OCI-LY1 (cell line): ENCODE results near the gene GRB10.

Experiments used
- H2AFZ ChIP-seq: fragments of 200-600 bp; sonication (generic), shearing (Covaris generic); 2 replicates; pipeline ENCODE4 v1.6.0; 2014; ENCODE audit warnings: antibody characterized with exemption, mild to moderate bottlenecking, low read length
- H3F3A ChIP-seq: fragments of 200-600 bp; sonication (generic), shearing (Covaris generic); 2 replicates; pipeline ENCODE4 v1.6.0; 2014; ENCODE audit warnings: mild to moderate bottlenecking, antibody characterized with exemption, low read length, moderate library complexity; ENCODE audit not compliant: insufficient read depth
- H3K27ac ChIP-seq: fragments of 200-600 bp; sonication (generic); 2 replicates; pipeline ENCODE4 v1.5.1; 2014; ENCODE audit warnings: low read length, mixed run types, mild to moderate bottlenecking, low read depth; ENCODE audit not compliant: poor library complexity, severe bottlenecking
- H3K27me3 ChIP-seq: fragments of 200-600 bp; sonication (generic); 2 replicates; pipeline ENCODE4 v1.6.0; 2014; ENCODE audit warnings: antibody characterized with exemption, mild to moderate bottlenecking, low read length, moderate library complexity; ENCODE audit not compliant: insufficient read depth
- H3K36me3 ChIP-seq: fragments of 200-600 bp; sonication (generic); 2 replicates; pipeline ENCODE4 v1.6.1; 2014; ENCODE audit warnings: mild to moderate bottlenecking, antibody characterized with exemption, low read length, moderate library complexity, mixed read lengths; ENCODE audit not compliant: insufficient read depth
- H3K4me1 ChIP-seq: fragments of 200-600 bp; sonication (generic); 2 replicates; pipeline ENCODE4 v1.5.1; 2014; ENCODE audit warnings: mild to moderate bottlenecking, low read length, moderate library complexity; ENCODE audit not compliant: insufficient read depth, severe bottlenecking
- H3K4me2 ChIP-seq: fragments of 200-600 bp; sonication (generic), shearing (Covaris generic); 2 replicates; pipeline ENCODE4 v1.6.1; 2014; ENCODE audit warnings: low read length
- H3K4me3 ChIP-seq: fragments of 200-600 bp; sonication (generic); 2 replicates; pipeline ENCODE4 v1.5.1; 2014; ENCODE audit warnings: low read length, low read depth, mild to moderate bottlenecking, mixed read lengths; ENCODE audit not compliant: poor library complexity, severe bottlenecking
- H3K79me2 ChIP-seq: fragments of 200-600 bp; shearing (Covaris generic); 2 replicates; pipeline ENCODE4 v1.6.1; 2016; ENCODE audit warnings: mixed run types, low read length, mixed read lengths; ENCODE audit not compliant: insufficient read depth
- H3K9ac ChIP-seq: fragments of 200-600 bp; sonication (generic), shearing (Covaris generic); 2 replicates; pipeline ENCODE4 v1.6.1; 2014; ENCODE audit warnings: mild to moderate bottlenecking, low read length, mixed read lengths
- H3K9me2 ChIP-seq: fragments of 200-600 bp; sonication (generic), shearing (Covaris generic); 2 replicates; pipeline ENCODE4 v1.6.1; 2014; ENCODE audit warnings: low read depth, mild to moderate bottlenecking, low read length, mixed read lengths
- H3K9me3 ChIP-seq: fragments of 200-600 bp; shearing (Covaris generic); 2 replicates; pipeline ENCODE4 v1.6.1; 2014; ENCODE audit warnings: low read length, mixed read lengths
- H4K20me1 ChIP-seq: fragments of 200-600 bp; sonication (generic), shearing (Covaris generic); 2 replicates; pipeline ENCODE4 v1.6.0; 2016; ENCODE audit warnings: mild to moderate bottlenecking, low read length; ENCODE audit not compliant: insufficient read depth
- EZH2 ChIP-seq: fragments of 200-600 bp; sonication (generic), shearing (Covaris generic); IDR thresholded peaks from 2 replicates; pipeline ENCODE4 v1.8.0; 2017; ENCODE audit warnings: borderline replicate concordance, mixed run types, mild to moderate bottlenecking, antibody characterized with exemption, low read length, moderate library complexity, mixed read lengths
- TF ChIP-seq, protein P1 (sequence below): fragments of 200-600 bp; sonication (generic), shearing (Covaris generic); IDR thresholded peaks from 2 replicates; pipeline ENCODE4 v1.5.1; 2017; ENCODE audit warnings: mild to moderate bottlenecking, antibody characterized with exemption, low read length, moderate library complexity, mixed read lengths

The GRB10 gene

GRCh38 chr7:50711271-50712175 is 71.2 kb downstream of the GRB10 start:
- no peaks in the 10 kb centered on the region for H4K20me1 ChIP-seq
- H3K27ac ChIP-seq = no peak overlapping the region
- no peaks in the 10 kb centered on the region for H3K79me2 ChIP-seq

DNA sequence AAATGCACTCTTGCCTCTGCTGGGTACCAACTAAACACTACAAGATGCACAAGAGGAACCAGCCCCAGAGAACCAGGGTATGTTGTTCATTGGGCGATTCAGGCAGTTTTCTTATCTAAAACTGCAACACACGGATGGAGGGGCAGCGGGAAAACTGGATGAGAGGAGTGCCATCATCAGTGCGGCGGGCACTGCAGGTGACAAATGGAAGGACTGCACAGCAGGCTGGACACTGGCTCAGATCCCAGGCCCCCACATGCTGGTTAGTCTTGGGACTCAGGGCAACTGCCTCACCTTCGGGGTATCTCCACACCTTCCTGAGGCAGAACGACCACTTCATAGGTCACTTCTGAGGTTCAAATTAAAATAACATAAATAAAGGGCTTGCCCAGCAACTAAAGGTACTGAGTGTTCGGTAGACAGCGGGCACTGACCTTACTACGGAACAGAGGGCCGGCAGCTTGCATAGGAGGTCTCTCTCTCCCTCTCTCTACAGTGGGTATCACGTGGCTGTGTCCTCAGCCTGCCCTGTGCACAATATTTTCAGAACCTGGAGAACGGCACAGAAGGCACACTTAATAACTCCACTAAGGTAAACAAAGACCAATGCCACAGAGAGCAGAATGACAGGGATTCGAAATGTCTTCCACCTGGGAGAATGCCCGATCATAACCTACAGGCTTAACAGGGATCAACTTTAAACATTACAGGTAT is 72.1 kb downstream of the GRB10 start:
- Histone ChIP-seq H3K9ac (no peak overlapping the region), H3K79me2 (no peaks in the 10 kb centered on the region), H3K4me2 (no peak overlapping the region), H3K27ac (no peak overlapping the region), H3K4me1 (no peaks in the 10 kb centered on the region), H3K4me3 (no peak overlapping the region), H3K9me2 (no peaks in the 10 kb centered on the region), H2AFZ (no peak overlapping the region), H3K27me3 (no peaks in the 10 kb centered on the region), H3K36me3 (no peaks in the 10 kb centered on the region), H4K20me1 (no peaks in the 10 kb centered on the region), H3F3A (no peaks in the 10 kb centered on the region), H3K9me3 (no peaks in the 10 kb centered on the region)
- TF ChIP-seq, protein P1, sequence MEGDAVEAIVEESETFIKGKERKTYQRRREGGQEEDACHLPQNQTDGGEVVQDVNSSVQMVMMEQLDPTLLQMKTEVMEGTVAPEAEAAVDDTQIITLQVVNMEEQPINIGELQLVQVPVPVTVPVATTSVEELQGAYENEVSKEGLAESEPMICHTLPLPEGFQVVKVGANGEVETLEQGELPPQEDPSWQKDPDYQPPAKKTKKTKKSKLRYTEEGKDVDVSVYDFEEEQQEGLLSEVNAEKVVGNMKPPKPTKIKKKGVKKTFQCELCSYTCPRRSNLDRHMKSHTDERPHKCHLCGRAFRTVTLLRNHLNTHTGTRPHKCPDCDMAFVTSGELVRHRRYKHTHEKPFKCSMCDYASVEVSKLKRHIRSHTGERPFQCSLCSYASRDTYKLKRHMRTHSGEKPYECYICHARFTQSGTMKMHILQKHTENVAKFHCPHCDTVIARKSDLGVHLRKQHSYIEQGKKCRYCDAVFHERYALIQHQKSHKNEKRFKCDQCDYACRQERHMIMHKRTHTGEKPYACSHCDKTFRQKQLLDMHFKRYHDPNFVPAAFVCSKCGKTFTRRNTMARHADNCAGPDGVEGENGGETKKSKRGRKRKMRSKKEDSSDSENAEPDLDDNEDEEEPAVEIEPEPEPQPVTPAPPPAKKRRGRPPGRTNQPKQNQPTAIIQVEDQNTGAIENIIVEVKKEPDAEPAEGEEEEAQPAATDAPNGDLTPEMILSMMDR = no peak
- no peak for TF ChIP-seq EZH2

More at GRCh38 chr7:50711271-50712175, 71.2 kb downstream of the GRB10 start:
- Histone ChIP-seq H3K9me3 (no peaks in the 10 kb centered on the region), H3K9me2 (no peaks in the 10 kb centered on the region), H3K4me1 (no peaks in the 10 kb centered on the region), H3F3A (no peaks in the 10 kb centered on the region), H3K4me3 (no peak overlapping the region), H2AFZ (no peak overlapping the region), H3K4me2 (no peak overlapping the region), H3K9ac (no peak overlapping the region), H3K27me3 (no peaks in the 10 kb centered on the region), H3K36me3 (no peaks in the 10 kb centered on the region)
- no peak for TF ChIP-seq EZH2
- TF ChIP-seq, protein P1 = no peak

DNA sequence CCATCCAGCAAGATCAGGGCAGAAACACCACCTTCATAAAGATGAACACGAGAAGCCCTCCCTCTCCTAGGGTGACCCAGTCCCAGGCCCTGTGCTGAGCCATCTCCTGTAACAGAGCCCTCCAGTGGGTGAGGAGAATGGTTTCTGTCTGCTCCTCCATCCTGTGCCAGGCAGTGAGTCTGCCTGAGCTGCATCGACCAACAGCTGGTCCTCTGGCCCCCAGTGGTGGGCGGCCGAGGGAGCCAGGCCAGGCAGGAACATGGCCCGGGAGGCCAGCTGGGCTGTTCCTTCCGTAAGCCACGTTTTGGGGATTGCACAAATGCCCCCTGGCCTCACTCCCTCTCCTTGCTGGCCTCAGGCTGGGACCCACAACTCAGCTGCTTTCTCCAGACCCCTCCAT is 73.5 kb downstream of the GRB10 start:
- Histone ChIP-seq H2AFZ (no peak overlapping the region), H3K9ac (no peak overlapping the region), H3K4me1 (no peaks in the 10 kb centered on the region), H3K27ac (no peak overlapping the region), H3F3A (no peaks in the 10 kb centered on the region), H3K79me2 (no peaks in the 10 kb centered on the region), H3K4me2 (no peak overlapping the region), H3K4me3 (no peak overlapping the region), H3K9me2 (no peaks in the 10 kb centered on the region), H3K36me3 (no peaks in the 10 kb centered on the region), H3K9me3 (no peaks in the 10 kb centered on the region), H4K20me1 (no peaks in the 10 kb centered on the region), H3K27me3 (no peaks in the 10 kb centered on the region)
- TF ChIP-seq, protein P1 = no peak
- no peak for TF ChIP-seq EZH2
